KMS-11 (cell line): ENCODE measurements around the gene CXCL13.

Source experiments
- H2AFZ ChIP-seq: fragments of 200-600 bp; sonication (generic); 2 replicates; pipeline ENCODE4 v1.6.1; 2016; ENCODE audit warnings: antibody characterized with exemption, mixed run types, low read depth
- H3K27ac ChIP-seq: fragments of 200-600 bp; sonication (generic); 2 replicates; pipeline ENCODE4 v1.6.1; 2016; ENCODE audit warnings: mild to moderate bottlenecking, mixed run types
- H3K27me3 ChIP-seq: fragments of 200-600 bp; sonication (generic); 2 replicates; pipeline ENCODE4 v1.6.1; 2017; ENCODE audit warnings: mild to moderate bottlenecking, low read depth, mixed run types, moderate library complexity; ENCODE audit not compliant: insufficient read depth
- H3K36me3 ChIP-seq: fragments of 200-600 bp; sonication (generic); 2 replicates; pipeline ENCODE4 v1.6.1; 2017; ENCODE audit warnings: mild to moderate bottlenecking, mixed run types; ENCODE audit not compliant: insufficient read depth
- H3K4me1 ChIP-seq: fragments of 200-600 bp; sonication (generic); 2 replicates; pipeline ENCODE4 v1.6.1; 2016; ENCODE audit warnings: mild to moderate bottlenecking, low read depth, mixed run types; ENCODE audit not compliant: poor library complexity, severe bottlenecking
- H3K4me2 ChIP-seq: fragments of 200-600 bp; sonication (generic); 2 replicates; pipeline ENCODE4 v1.7.0; 2016; ENCODE audit warnings: mild to moderate bottlenecking, mixed run types
- H3K4me3 ChIP-seq: fragments of 200-600 bp; sonication (generic); IDR thresholded peaks from 2 replicates; pipeline ENCODE4 v1.6.1; 2017; ENCODE audit warnings: low read depth, low read length, mixed read lengths; ENCODE audit not compliant: insufficient read depth
- H3K79me2 ChIP-seq: fragments of 200-600 bp; sonication (generic); 2 replicates; pipeline ENCODE4 v1.6.1; 2016; ENCODE audit warnings: low read depth, mixed run types; ENCODE audit not compliant: insufficient read depth
- H3K9ac ChIP-seq: fragments of 200-600 bp; sonication (generic); 2 replicates; pipeline ENCODE4 v1.6.1; 2016; ENCODE audit warnings: mild to moderate bottlenecking, mixed run types
- H4K20me1 ChIP-seq: fragments of 200-600 bp; sonication (generic); 2 replicates; pipeline ENCODE4 v1.6.1; 2016; ENCODE audit warnings: mild to moderate bottlenecking, mixed run types; ENCODE audit not compliant: insufficient read depth
- CTCF ChIP-seq: fragments of 200-600 bp; sonication (generic); conservative IDR thresholded peaks from 2 replicates; pipeline ENCODE4 v1.6.1; 2017; ENCODE audit warnings: low read depth, mild to moderate bottlenecking, antibody characterized with exemption, low read length, moderate library complexity, mixed read lengths

Gene CXCL13

GRCh38 chr4:77624213-77624612 lies 18.6 kb downstream of the CXCL13 start:
- no peaks in the 10 kb centered on the region for H3K27me3 ChIP-seq

GRCh38 chr4:77625485-77625884 lies 19.9 kb downstream of the CXCL13 start:
- TF ChIP-seq CTCF, result no peak
- Histone ChIP-seq H3K9ac (no peak overlapping the region), H3K27me3 (no peaks in the 10 kb centered on the region), H4K20me1 (no peaks in the 10 kb centered on the region), H3K79me2 (no peaks in the 10 kb centered on the region), H3K27ac (no peak overlapping the region), H3K4me2 (no peak overlapping the region), H3K36me3 (no peaks in the 10 kb centered on the region), H3K4me3 (no peak overlapping the region), H3K4me1 (no peaks in the 10 kb centered on the region), H2AFZ (no peak overlapping the region)

More at GRCh38 chr4:77624213-77624612, 18.6 kb downstream of the CXCL13 start:
- H3K9ac ChIP-seq, result no peak overlapping the region
- peaks cover 11% of the 10 kb centered on the region for H3K4me1 ChIP-seq
- no peak for TF ChIP-seq CTCF
- no peak overlapping the region for H2AFZ ChIP-seq
- no peak overlapping the region for H3K4me2 ChIP-seq
- H3K4me3 ChIP-seq, result no peak overlapping the region
- H3K36me3 ChIP-seq, result no peaks in the 10 kb centered on the region
- no peaks in the 10 kb centered on the region for H4K20me1 ChIP-seq
- H3K27ac ChIP-seq, result no peak overlapping the region
- H3K79me2 ChIP-seq, result no peaks in the 10 kb centered on the region

GRCh38 chr4:77629885-77630284 lies 24.3 kb downstream of the CXCL13 start:
- Histone ChIP-seq H3K27ac (no peak overlapping the region), H3K9ac (no peak overlapping the region), H3K4me1 (no peaks in the 10 kb centered on the region), H4K20me1 (no peaks in the 10 kb centered on the region), H3K4me3 (no peak overlapping the region), H3K36me3 (no peaks in the 10 kb centered on the region), H3K27me3 (no peaks in the 10 kb centered on the region), H3K79me2 (no peaks in the 10 kb centered on the region), H3K4me2 (no peak overlapping the region), H2AFZ (no peak overlapping the region)
- no peak for TF ChIP-seq CTCF

- H3K79me2 ChIP-seq, result no peaks in the 10 kb centered on the region
- H3K27ac ChIP-seq, result no peak overlapping the region
- no peak for TF ChIP-seq CTCF
- H3K9ac ChIP-seq, result no peak overlapping the region
- no peaks in the 10 kb centered on the region for H3K36me3 ChIP-seq
- no peak overlapping the region for H3K4me3 ChIP-seq
- no peaks in the 10 kb centered on the region for H3K4me1 ChIP-seq
- H2AFZ ChIP-seq, result no peak overlapping the region
- H4K20me1 ChIP-seq, result no peaks in the 10 kb centered on the region
- no peaks in the 10 kb centered on the region for H3K27me3 ChIP-seq
- no peak overlapping the region for H3K4me2 ChIP-seq
These were observed 25.7 kb downstream of the CXCL13 start for GRCh38 chr4:77631276-77631675.
